ENCODE measurements around the gene PFAS.

PFAS gene

DNA sequence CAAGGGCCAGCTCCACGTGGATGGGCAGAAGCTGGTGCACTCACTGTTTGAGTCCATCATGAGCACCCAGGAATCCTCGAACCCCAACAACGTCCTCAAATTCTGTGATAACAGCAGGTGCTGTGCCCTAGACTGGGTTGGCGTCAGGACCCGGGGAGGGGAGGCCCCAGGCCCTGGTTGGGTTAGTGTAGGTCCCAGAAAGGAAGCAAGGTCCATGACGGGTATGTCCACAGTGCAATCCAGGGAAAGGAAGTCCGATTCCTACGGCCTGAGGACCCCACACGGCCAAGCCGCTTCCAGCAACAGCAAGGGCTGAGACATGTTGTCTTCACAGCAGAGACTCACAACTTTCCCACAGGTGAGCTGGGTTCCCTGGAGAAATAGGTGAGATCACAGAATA lies 7.2 kb downstream of the PFAS start:
- TF ChIP-seq, protein P1, sequence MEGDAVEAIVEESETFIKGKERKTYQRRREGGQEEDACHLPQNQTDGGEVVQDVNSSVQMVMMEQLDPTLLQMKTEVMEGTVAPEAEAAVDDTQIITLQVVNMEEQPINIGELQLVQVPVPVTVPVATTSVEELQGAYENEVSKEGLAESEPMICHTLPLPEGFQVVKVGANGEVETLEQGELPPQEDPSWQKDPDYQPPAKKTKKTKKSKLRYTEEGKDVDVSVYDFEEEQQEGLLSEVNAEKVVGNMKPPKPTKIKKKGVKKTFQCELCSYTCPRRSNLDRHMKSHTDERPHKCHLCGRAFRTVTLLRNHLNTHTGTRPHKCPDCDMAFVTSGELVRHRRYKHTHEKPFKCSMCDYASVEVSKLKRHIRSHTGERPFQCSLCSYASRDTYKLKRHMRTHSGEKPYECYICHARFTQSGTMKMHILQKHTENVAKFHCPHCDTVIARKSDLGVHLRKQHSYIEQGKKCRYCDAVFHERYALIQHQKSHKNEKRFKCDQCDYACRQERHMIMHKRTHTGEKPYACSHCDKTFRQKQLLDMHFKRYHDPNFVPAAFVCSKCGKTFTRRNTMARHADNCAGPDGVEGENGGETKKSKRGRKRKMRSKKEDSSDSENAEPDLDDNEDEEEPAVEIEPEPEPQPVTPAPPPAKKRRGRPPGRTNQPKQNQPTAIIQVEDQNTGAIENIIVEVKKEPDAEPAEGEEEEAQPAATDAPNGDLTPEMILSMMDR (IDR thresholded peaks at IDR 0.05) = no peak

DNA sequence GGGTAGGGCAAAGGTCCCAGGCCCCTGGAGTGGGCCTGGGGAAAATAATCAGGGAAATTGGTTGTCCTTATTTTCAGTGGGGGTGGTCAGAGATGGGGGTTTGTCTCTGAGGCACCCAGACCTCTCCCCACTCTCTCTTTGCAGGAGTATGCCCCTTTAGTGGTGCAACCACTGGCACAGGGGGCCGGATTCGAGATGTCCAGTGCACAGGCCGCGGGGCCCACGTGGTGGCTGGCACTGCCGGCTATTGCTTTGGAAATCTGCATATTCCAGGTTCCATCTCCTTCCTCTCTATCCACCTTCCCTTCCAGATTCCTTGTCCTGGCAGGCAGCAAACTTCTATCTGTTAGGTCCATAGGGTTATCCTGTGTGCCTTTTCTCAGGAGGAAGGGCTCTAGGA lies 7.6 kb downstream of the PFAS start:
- TF ChIP-seq, protein P1 (IDR thresholded peaks at IDR 0.05) = no peak

- TF ChIP-seq, protein P1 (IDR thresholded peaks at IDR 0.05) = no peak
These were observed 8.7 kb downstream of the PFAS start for GRCh38 chr17:8257801-8258200.

- TF ChIP-seq, protein P1 (IDR thresholded peaks at IDR 0.05) = no peak
These were observed 15.2 kb downstream of the PFAS start for GRCh38 chr17:8264320-8264719.

GRCh38 chr17:8264836-8265542 lies 15.9 kb downstream of the PFAS start:
- TF ChIP-seq, protein P1 (IDR thresholded peaks at IDR 0.05) = no peak

DNA sequence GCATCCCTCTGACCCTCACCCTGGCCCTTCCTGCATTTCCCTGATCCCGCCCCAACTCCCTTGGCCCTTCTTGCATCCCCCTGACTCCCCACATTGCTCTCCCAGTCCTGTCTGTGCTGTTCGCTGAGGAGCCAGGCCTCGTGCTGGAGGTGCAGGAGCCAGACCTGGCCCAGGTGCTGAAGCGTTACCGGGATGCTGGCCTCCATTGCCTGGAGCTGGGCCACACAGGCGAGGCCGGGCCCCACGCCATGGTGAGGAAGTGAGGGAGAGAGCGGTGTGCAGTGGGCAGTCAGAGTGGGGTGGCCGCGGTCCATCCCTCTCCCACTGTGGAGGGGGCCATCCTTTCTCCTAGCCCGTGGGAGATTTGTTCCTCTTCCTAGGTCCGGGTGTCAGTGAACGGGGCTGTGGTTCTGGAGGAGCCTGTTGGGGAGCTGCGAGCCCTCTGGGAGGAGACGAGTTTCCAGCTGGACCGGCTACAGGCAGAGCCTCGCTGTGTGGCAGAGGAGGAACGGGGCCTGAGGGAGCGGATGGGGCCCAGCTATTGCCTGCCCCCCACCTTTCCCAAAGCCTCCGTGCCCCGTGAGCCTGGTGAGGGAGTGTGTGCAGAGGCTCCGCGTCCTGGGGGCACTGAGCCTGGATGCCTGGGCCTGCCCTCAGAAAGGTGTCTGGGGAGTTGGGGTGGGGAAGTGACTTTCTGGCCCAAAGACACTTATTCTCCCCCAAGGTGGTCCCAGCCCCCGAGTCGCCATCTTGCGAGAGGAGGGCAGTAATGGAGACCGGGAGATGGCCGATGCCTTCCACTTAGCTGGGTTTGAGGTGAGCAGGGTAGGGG lies 17.8 kb downstream of the PFAS start:
- TF ChIP-seq, protein P1 (IDR thresholded peaks at IDR 0.05) = no peak

DNA sequence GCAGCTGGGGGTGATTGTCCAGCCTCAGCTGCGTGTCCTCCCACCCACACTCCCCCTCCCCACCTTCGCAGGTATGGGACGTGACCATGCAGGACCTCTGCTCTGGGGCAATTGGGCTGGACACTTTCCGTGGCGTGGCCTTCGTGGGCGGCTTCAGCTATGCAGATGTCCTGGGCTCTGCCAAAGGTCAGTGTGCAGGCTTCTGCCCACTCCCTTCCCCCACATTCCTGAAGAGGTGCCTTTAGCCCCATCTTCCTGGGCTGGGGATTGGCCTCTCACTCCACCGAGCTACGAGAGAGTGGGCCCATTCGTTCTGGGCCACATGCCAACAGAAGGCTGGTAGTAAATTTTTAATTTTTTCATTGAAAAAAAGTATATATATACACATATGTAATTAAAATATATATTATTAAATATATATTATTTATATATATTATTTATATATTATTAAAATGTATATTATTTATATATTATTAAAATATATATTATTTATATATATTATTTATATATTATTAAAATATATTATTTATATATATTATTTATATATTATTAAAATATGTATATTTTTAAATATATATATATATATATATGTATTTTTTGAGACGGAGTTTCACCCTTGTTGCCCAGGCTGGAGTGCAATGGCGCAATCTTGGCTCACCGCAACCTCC lies 18.5 kb downstream of the PFAS start:
- TF ChIP-seq, protein P1 (IDR thresholded peaks at IDR 0.05) = no peak

All from LNCAP (cell line).